Measurements from ENCODE around the gene LUZP1. TPM values are rescaled to one million over a fixed set of nuclear protein-coding genes. Genes with fewer than 3 reads are reported as not detected.

The LUZP1 gene
- total and polyA plus RNA-seq, 7 donors, result 1.5 to 13.4 (median 7.4) TPM

DNA sequence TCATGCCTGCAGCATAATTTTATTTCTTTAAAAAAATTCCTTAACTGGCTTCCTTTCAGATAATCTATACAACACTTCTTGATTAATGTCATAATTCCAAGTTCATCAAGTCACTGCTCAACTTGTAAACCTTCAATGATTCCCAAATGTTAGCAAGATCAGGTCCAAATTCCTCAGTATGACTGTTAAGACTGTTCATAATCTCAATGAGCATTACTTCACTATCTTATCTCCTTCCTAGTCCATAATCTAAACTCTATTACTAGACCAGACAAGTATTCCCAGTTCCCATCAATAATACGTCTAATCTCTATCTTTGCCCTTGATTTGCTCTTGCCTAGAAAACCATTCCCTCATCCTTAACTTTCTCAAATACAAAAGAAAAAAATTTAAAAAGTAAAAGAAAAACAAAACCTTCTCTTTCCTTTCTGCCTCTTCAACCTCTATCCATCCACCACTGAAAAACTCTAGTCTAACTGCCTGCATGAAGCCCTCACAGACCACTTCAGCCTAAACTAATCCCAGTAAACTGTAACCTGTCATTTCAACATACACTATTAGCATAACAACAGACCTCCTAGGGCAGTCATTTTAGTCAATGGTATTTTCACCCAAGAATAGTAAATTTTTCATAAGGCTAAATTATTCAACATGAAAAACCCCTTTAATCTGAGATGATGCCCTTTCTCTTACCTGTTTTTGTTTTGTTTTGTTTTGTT is 15.5 kb downstream of the LUZP1 start:
- intact Hi-C loops (cut with DNase I), result no loop called here
- H3K27me3 ChIP-seq (ENCODE audit: insufficient read depth in 3 of 3, low read length in 2 of 3), result no peaks in the 10 kb centered on the region
- H3K4me1 ChIP-seq, result peaks cover 4% of the 10 kb centered on the region
- no peak overlapping the region for H3K27ac ChIP-seq
- H3K4me3 ChIP-seq, result no peak overlapping the region
- TF ChIP-seq CTCF (IDR thresholded peaks at IDR 0.05), result no peak
- no peaks in the 10 kb centered on the region for H3K9me3 ChIP-seq
- WGBS, 3 donors, result 97 to 100% (median 97%) methylated on average over 1 of the region's 1 CpG
- no peak for ATAC-seq
- no peak for DNase-seq
- no peaks in the 10 kb centered on the region for H3K36me3 ChIP-seq (ENCODE audit: insufficient read depth in 1 of 2, low read depth in 1 of 2)

GRCh38 chr1:23150742-23151141 is 17.9 kb downstream of the LUZP1 start:
- no peak overlapping the region for H3K27ac ChIP-seq

DNA sequence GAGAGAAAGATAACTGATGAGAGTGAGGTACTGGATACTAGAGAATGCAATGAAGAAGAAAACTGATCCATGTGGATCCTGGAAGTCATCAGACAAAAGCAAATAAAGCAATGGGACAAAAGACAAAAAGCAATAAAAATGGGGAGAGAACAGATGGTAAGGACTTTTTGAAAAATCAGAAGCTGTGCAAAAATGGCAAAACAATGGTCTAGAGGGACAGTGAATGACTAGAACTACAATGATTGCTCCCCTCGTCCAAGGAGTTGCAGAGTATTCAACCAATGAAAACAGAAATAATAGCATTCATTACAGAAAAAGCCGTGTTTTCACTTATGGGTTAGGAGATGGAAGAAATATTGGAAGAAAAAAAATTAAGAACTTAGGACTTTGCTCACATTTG is 18.5 kb downstream of the LUZP1 start:
- intact Hi-C loops (cut with DNase I), result no loop called here
- Histone ChIP-seq H3K4me1 (peaks cover 6% of the 10 kb centered on the region), H3K36me3 (ENCODE audit: insufficient read depth in 1 of 2, low read depth in 1 of 2) (no peaks in the 10 kb centered on the region), H3K27me3 (ENCODE audit: insufficient read depth in 3 of 3, low read length in 2 of 3) (no peaks in the 10 kb centered on the region), H3K27ac (no peak overlapping the region), H3K9me3 (no peaks in the 10 kb centered on the region), H3K4me3 (no peak overlapping the region)
- ATAC-seq (no peak), DNase-seq (no peak)
- WGBS, 3 donors, result 70 to 86% (median 74%) methylated on average over 2 of the region's 2 CpGs
- TF ChIP-seq CTCF (IDR thresholded peaks at IDR 0.05), result no peak

More at GRCh38 chr1:23150742-23151141, 17.9 kb downstream of the LUZP1 start:
- 84 to 95% (median 92%) methylated on average over 5 of the region's 5 CpGs for WGBS, 3 donors
- intact Hi-C loops (cut with DNase I), result no loop called here
- DNase-seq, result no peak
- no peak for ATAC-seq
- Histone ChIP-seq H3K4me3 (no peak overlapping the region), H3K9me3 (no peaks in the 10 kb centered on the region), H3K36me3 (ENCODE audit: insufficient read depth in 1 of 2, low read depth in 1 of 2) (no peaks in the 10 kb centered on the region), H3K27me3 (ENCODE audit: insufficient read depth in 3 of 3, low read length in 2 of 3) (no peaks in the 10 kb centered on the region), H3K4me1 (peaks cover 6% of the 10 kb centered on the region)
- TF ChIP-seq CTCF (IDR thresholded peaks at IDR 0.05), result no peak

GRCh38 chr1:23149114-23149513 is 19.5 kb downstream of the LUZP1 start:
- ATAC-seq (no peak), DNase-seq (no peak)
- H3K4me3 ChIP-seq, result no peak overlapping the region
- no peaks in the 10 kb centered on the region for H3K27me3 ChIP-seq (ENCODE audit: insufficient read depth in 3 of 3, low read length in 2 of 3)
- peaks cover 6% of the 10 kb centered on the region for H3K4me1 ChIP-seq
- TF ChIP-seq CTCF (IDR thresholded peaks at IDR 0.05), result no peak
- intact Hi-C loops (cut with DNase I), result loop anchor here in 1 of 2 donors (5.0 kb wide), 1 partner anchor 37 kb away; no protein-coding TSS in a partner anchor
- H3K9me3 ChIP-seq, result no peaks in the 10 kb centered on the region
- H3K27ac ChIP-seq, result no peak overlapping the region
- WGBS, 3 donors, result 51 to 77% (median 72%) methylated on average over 1 of the region's 1 CpG
- no peaks in the 10 kb centered on the region for H3K36me3 ChIP-seq (ENCODE audit: insufficient read depth in 1 of 2, low read depth in 1 of 2)

GRCh38 chr1:23148084-23148483 is 20.6 kb downstream of the LUZP1 start:
- no peak for TF ChIP-seq CTCF (IDR thresholded peaks at IDR 0.05)
- no peaks in the 10 kb centered on the region for H3K36me3 ChIP-seq (ENCODE audit: insufficient read depth in 1 of 2, low read depth in 1 of 2)
- DNase-seq (no peak), ATAC-seq (no peak)
- H3K4me1 ChIP-seq, result peaks cover 6% of the 10 kb centered on the region
- intact Hi-C loops (cut with DNase I), result loop anchor here in 1 of 2 donors (5.0 kb wide), 1 partner anchor 36 kb away; no protein-coding TSS in a partner anchor
- WGBS, 3 donors, result 64 to 77% (median 67%) methylated on average over 4 of the region's 4 CpGs
- no peak overlapping the region for H3K4me3 ChIP-seq
- H3K27me3 ChIP-seq (ENCODE audit: insufficient read depth in 3 of 3, low read length in 2 of 3), result no peaks in the 10 kb centered on the region
- H3K9me3 ChIP-seq, result no peaks in the 10 kb centered on the region
- no peak overlapping the region for H3K27ac ChIP-seq

Measured in psoas muscle (tissue), 8 donors.